ENCODE measurements around the gene RETREG2.

Gene RETREG2

DNA sequence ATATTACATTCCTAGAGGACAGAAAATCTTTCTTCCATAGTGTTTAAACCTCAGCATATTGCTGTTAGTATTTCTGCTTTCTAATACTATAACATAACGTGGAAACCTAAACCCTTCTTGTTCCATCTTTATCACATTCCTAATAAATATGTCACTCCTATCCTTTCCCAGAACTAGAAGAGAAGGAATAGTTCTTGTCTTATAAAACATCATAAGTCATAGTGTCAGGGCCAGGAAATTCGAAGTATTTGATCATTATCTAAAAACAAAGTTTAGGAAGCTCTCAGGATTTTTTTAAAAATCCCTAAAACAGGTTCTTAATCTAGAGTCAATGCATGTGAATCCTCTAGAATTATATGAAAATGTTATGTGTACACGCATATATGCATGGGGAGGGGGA lies 19.5 kb upstream of the RETREG2 start:
- DNase-seq (ENCODE audit: low read depth) = no peak
- TF ChIP-seq, protein P1, sequence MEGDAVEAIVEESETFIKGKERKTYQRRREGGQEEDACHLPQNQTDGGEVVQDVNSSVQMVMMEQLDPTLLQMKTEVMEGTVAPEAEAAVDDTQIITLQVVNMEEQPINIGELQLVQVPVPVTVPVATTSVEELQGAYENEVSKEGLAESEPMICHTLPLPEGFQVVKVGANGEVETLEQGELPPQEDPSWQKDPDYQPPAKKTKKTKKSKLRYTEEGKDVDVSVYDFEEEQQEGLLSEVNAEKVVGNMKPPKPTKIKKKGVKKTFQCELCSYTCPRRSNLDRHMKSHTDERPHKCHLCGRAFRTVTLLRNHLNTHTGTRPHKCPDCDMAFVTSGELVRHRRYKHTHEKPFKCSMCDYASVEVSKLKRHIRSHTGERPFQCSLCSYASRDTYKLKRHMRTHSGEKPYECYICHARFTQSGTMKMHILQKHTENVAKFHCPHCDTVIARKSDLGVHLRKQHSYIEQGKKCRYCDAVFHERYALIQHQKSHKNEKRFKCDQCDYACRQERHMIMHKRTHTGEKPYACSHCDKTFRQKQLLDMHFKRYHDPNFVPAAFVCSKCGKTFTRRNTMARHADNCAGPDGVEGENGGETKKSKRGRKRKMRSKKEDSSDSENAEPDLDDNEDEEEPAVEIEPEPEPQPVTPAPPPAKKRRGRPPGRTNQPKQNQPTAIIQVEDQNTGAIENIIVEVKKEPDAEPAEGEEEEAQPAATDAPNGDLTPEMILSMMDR (IDR thresholded peaks at IDR 0.05; ENCODE audit: low read depth, low read length, missing control alignments) = no peak
- H3K4me3 ChIP-seq (ENCODE audit: low read depth, low read length) = no peak overlapping the region
- in situ Hi-C loops (cut with HindIII; ENCODE audit: low sequenced_read_pairs) = no loop called here

DNA sequence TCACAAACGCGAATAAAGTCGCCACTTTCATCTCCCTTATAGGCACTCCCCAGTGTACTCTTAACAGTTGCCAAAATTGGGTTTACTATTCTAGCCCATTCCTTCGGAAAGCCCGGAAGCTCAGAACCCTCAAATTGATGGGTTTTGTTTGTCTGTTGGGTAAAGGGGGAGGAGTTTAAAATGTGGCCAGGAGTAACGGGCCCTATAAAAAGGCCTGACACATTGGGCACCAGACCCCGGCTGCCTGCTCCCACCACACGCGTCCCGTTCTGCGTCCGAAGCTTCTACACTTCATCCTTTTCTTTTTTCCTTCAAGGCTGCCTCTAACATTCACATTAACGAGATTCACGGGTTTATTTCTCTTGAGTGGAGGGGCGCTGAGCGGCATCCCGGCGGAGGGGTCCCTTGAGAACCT lies 18.3 kb upstream of the RETREG2 start:
- DNase-seq (ENCODE audit: low read depth) = no peak
- in situ Hi-C loops (cut with HindIII; ENCODE audit: low sequenced_read_pairs) = no loop called here
- TF ChIP-seq, protein P1 (IDR thresholded peaks at IDR 0.05; ENCODE audit: low read depth, low read length, missing control alignments) = no peak
- H3K4me3 ChIP-seq (ENCODE audit: low read depth, low read length) = peak overlapping the region; percentile 60

DNA sequence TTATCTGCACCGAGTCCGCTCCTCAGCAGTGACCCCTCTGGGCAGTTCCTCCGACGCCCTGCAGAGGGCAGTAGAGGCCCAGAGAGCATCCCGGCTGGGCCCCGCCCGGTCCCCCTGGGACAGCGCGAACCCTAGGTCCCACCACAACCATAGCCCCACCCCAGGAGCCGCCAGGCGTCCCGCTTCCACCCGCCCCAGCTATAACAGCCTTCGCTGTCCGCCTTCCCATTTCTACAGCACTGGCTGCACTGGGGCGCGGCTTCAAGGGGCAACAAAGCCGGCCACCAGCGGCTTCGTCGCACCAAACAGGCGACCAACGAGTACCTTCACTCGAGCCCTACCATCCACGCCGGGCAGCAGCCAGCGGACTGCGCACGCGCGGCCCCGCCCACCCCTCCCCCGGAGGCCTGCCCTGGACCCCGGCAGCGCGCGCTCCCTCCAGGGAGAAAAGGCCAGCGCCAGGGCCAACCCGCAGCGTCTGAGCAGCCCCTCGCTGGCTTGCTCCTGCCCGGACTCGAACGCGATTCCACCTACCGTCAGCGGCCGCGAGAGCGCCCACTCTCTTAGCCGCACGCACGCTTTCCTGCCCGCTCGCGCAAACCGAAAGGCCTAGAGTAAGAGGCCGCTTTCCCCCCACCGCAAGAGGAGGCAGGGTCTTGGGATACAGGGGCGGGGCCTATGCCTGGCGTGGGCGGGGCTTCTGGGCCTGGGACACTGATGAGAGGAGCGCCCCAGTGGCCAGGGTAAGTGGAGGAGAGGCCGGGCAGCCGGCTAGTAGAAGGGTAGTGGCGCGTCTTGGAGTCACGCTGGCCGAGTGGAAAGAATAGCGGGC lies 17.7 kb upstream of the RETREG2 start, which contains the start of gene NHEJ1:
Gene NHEJ1, minus strand, starts transcription at position 630 of the 832 bp plus-strand sequence. CDS start 2,453 bp downstream, outside the sequence.
- TF ChIP-seq, protein P1 (IDR thresholded peaks at IDR 0.05; ENCODE audit: low read depth, low read length, missing control alignments) = peak; percentile 98
- in situ Hi-C loops (cut with HindIII; ENCODE audit: low sequenced_read_pairs) = no loop called here
- peak within 1 kb of the TSS; percentile 60 for H3K4me3 ChIP-seq (ENCODE audit: low read depth, low read length)
- DNase-seq (ENCODE audit: low read depth) = peak; percentile 71

DNA sequence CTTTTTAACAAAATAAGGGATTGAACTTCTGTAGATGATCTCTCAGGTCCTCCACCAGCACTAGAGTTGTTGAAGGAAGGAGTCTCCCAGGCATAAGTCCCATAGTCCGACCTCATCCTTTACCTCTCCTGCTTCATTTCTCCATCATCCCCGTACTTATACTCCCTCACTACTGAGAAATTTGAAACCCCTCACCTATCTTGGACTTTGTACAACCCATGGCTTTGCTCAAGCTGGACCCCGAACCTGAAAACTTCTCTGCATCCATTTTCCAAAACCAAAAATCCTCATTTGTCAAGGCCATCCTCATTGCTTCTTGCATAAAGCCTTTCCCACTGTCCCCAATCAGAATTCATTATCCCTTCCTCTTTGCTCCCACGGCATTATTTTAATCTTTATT lies 17.0 kb upstream of the RETREG2 start:
- in situ Hi-C loops (cut with HindIII; ENCODE audit: low sequenced_read_pairs) = no loop called here
- no peak for DNase-seq (ENCODE audit: low read depth)
- TF ChIP-seq, protein P1 (IDR thresholded peaks at IDR 0.05; ENCODE audit: low read depth, low read length, missing control alignments) = no peak
- peak overlapping the region; percentile 60 for H3K4me3 ChIP-seq (ENCODE audit: low read depth, low read length)

DNA sequence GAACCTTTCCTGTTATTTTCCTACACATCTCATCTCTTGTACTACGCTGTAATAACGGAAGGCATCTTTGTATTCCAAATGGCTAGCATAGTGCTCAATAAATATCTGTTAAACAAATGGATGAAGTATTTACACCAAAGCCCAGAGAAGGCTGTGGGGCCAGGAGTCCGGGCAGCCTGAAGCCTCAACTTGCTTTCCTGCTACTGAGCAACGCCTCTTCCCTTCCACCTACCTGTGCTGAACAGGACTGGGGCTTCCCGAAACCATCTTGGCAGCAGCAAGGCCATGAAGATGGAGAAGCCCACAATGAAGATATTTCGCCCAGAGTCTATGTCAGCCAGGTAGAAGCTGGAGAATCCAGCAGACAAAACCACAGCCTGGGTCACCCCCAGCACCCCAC lies 14.9 kb upstream of the RETREG2 start:
- H3K4me3 ChIP-seq (ENCODE audit: low read depth, low read length) = no peak overlapping the region
- DNase-seq (ENCODE audit: low read depth) = no peak
- TF ChIP-seq, protein P1 (IDR thresholded peaks at IDR 0.05; ENCODE audit: low read depth, low read length, missing control alignments) = no peak
- in situ Hi-C loops (cut with HindIII; ENCODE audit: low sequenced_read_pairs) = no loop called here

DNA sequence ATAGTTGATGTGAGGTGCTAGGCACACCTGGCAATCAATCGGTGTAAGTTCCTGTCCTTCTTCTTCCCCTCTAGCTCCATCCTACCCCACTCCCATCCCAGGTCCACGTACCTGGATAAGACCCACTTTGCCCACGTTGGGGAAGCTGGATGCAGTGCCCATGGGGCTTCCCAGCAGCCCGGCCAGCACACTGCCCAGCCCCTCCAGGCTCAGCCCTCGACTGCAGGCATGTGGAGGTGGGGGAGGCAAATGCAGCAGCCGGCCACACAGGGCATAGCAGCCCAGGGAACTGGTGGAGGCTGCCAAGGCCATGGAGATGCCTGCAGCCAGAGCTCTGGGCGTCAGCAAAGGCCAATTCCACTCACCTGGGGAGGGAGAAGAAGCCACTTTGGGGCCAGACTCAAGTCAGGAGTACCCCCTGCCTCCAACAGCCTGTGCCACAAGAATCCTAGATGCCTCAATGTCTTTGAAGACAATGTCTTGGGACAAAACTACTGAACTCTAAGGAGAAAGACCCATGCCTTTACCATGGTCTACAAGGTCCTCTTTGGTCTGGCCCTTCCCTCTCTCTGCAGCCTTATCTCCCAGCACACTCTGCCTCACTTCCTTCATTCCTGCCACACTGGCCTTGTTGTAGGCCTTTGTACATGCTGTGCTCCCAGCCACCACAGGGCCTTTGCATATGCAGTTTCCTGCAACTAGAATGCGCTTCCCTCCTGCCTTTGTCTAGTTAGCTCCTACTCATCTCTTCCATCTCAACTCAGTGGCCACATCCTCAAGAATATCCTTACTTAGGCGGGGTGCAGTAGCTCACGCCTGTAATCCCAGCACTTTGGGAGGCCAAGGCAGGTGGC lies 12.8 kb upstream of the RETREG2 start:
- no peak for DNase-seq (ENCODE audit: low read depth)
- TF ChIP-seq, protein P1 (IDR thresholded peaks at IDR 0.05; ENCODE audit: low read depth, low read length, missing control alignments) = no peak
- in situ Hi-C loops (cut with HindIII; ENCODE audit: low sequenced_read_pairs) = no loop called here

More for the DNA sequence above, 12.8 kb upstream of the RETREG2 start:
- H3K4me3 ChIP-seq (ENCODE audit: low read depth, low read length) = no peak overlapping the region
